Measurements from ENCODE around the gene PRKG1.

GRCh38 chr10:51077507-51077906, 3.2 kb downstream of the PRKG1 start:
- no peak for TF ChIP-seq EZH2phosphoT487 (IDR thresholded peaks at IDR 0.05; ENCODE audit: borderline replicate concordance)
- TF ChIP-seq, protein P1, sequence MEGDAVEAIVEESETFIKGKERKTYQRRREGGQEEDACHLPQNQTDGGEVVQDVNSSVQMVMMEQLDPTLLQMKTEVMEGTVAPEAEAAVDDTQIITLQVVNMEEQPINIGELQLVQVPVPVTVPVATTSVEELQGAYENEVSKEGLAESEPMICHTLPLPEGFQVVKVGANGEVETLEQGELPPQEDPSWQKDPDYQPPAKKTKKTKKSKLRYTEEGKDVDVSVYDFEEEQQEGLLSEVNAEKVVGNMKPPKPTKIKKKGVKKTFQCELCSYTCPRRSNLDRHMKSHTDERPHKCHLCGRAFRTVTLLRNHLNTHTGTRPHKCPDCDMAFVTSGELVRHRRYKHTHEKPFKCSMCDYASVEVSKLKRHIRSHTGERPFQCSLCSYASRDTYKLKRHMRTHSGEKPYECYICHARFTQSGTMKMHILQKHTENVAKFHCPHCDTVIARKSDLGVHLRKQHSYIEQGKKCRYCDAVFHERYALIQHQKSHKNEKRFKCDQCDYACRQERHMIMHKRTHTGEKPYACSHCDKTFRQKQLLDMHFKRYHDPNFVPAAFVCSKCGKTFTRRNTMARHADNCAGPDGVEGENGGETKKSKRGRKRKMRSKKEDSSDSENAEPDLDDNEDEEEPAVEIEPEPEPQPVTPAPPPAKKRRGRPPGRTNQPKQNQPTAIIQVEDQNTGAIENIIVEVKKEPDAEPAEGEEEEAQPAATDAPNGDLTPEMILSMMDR (conservative IDR thresholded peaks at IDR 0.05; ENCODE audit: low read length), result no peak

Measured in Loucy (cell line).